SK-N-SH (cell line): ENCODE data around the gene EFNB2. TPM values are rescaled to one million over a fixed set of nuclear protein-coding genes. Genes with fewer than 3 reads are reported as not detected.

Source experiments
- CTCF ChIA-PET: fragments of 300-600, 350-600 bp; formaldehyde crosslinking; extraction: SDS; loops from one replicate; lab custom pipeline; 2021; lab: Yijun Ruan, JAX
- POLR2A ChIA-PET: fragments of 350-600 bp; sonication (Branson Sonifier 250); formaldehyde crosslinking; extraction: SDS; loops from one replicate; lab custom pipeline; 2020; ENCODE audit warnings: antibody characterized with exemption, inconsistent platforms; lab: Yijun Ruan, JAX
- DNase-seq: peaks from one replicate; pipeline ENCODE4 v3.0.0; 2012
- H2AFZ ChIP-seq: fragments of 200-600 bp; sonication (generic); 2 replicates; pipeline ENCODE4 v1.8.1; 2016; ENCODE audit warnings: antibody characterized with exemption, mild to moderate bottlenecking, low read depth
- H3F3A ChIP-seq: fragments of 200-600 bp; sonication (generic); replicated peaks from 2 replicates; pipeline ENCODE3; 2016; ENCODE audit warnings: antibody characterized with exemption, mild to moderate bottlenecking; ENCODE audit not compliant: insufficient read depth
- H3K27ac ChIP-seq, 2 experiments: fragments of 200-500 bp in 1 of 2; fragments of 200-600 bp in 1 of 2; sonication (Bioruptor generic) in 1 of 2; sonication (generic), shearing (Covaris generic) in 1 of 2; 2 replicates each; pipeline versions ENCODE4 v1.5.1 to v1.6.1; 2014 to 2016; ENCODE audit warnings: low read depth in 2 of 2, inconsistent platforms in 1 of 2, low read length in 1 of 2, mild to moderate bottlenecking in 1 of 2, mixed read lengths in 1 of 2
- H3K27me3 ChIP-seq: fragments of 200-600 bp; sonication (generic), shearing (Covaris generic); 2 replicates; pipeline ENCODE4 v1.6.1; 2016; ENCODE audit warnings: mixed run types; ENCODE audit not compliant: insufficient read depth
- H3K36me3 ChIP-seq, 2 experiments: fragments of 200-500 bp in 1 of 2; fragments of 200-600 bp in 1 of 2; sonication (Bioruptor generic) in 1 of 2; sonication (generic) in 1 of 2; replicated peaks in 1 of 2; 2 replicates each; pipeline versions ENCODE3 to v1.5.1; 2014 to 2016; ENCODE audit warnings: low read length in 1 of 2, mild to moderate bottlenecking in 1 of 2; ENCODE audit not compliant: insufficient read depth in 2 of 2, control insufficient read depth in 1 of 2
- H3K4me1 ChIP-seq, 2 experiments: fragments of 200-500 bp in 1 of 2; fragments of 200-600 bp in 1 of 2; sonication (Bioruptor generic) in 1 of 2; sonication (generic), shearing (Covaris generic) in 1 of 2; 2 replicates each; pipeline versions ENCODE4 v1.5.1 to v1.6.1; 2014 to 2016; ENCODE audit warnings: low read depth in 1 of 2, low read length in 1 of 2, mixed run types in 1 of 2; ENCODE audit not compliant: insufficient read depth in 2 of 2, control insufficient read depth in 1 of 2
- H3K4me2 ChIP-seq: fragments of 200-600 bp; sonication (generic), shearing (Covaris generic); 2 replicates; pipeline ENCODE4 v1.6.1; 2017; ENCODE audit warnings: mixed run types
- H3K4me3 ChIP-seq, 2 experiments: fragments of 200-500 bp in 1 of 2; fragments of 200-600 bp in 1 of 2; sonication (Bioruptor generic) in 1 of 2; sonication (generic), shearing (Covaris generic) in 1 of 2; 2 replicates each; pipeline versions ENCODE4 v1.5.1 to v1.8.1; 2014 to 2016; ENCODE audit warnings: low read depth in 2 of 2, inconsistent platforms in 1 of 2, low read length in 1 of 2, mild to moderate bottlenecking in 1 of 2, mixed read lengths in 1 of 2, moderate library complexity in 1 of 2
- H3K79me2 ChIP-seq: fragments of 200-600 bp; sonication (generic); 2 replicates; pipeline ENCODE4 v1.8.1; 2017; ENCODE audit warnings: mild to moderate bottlenecking; ENCODE audit not compliant: insufficient read depth
- H3K9ac ChIP-seq: fragments of 200-600 bp; sonication (generic); 2 replicates; pipeline ENCODE4 v1.6.1; 2017; ENCODE audit warnings: mixed run types
- H3K9me2 ChIP-seq: fragments of 200-600 bp; sonication (generic); 2 replicates; pipeline ENCODE4 v1.6.1; 2017; ENCODE audit warnings: mixed run types
- H3K9me3 ChIP-seq: fragments of 200-600 bp; sonication (generic); 2 replicates; pipeline ENCODE4 v1.6.1; 2017; ENCODE audit warnings: mixed run types, mild to moderate bottlenecking, moderate library complexity
- H4K20me1 ChIP-seq: fragments of 200-600 bp; sonication (generic); 2 replicates; pipeline ENCODE4 v1.6.1; 2017; ENCODE audit warnings: mild to moderate bottlenecking, mixed run types; ENCODE audit not compliant: insufficient read depth
- ELF1 ChIP-seq: IDR thresholded peaks from 2 replicates; pipeline ENCODE4 v1.4.0; 2012
- EP300 ChIP-seq, 2 experiments: IDR thresholded peaks; 2 replicates each; pipeline versions ENCODE4 v1.4.0 to v1.6.1; 2012; ENCODE audit warnings: borderline replicate concordance in 1 of 2, low read depth in 1 of 2, low read length in 1 of 2
- EZH2phosphoT487 ChIP-seq: fragments of 200-600 bp; sonication (generic); IDR thresholded peaks from 2 replicates; pipeline ENCODE4 v1.6.1; 2017; ENCODE audit warnings: low read depth, mixed run types, mild to moderate bottlenecking, antibody characterized with exemption, moderate library complexity, borderline replicate concordance
- GABPA ChIP-seq: IDR thresholded peaks from 2 replicates; pipeline ENCODE4 v1.4.0; 2012; ENCODE audit warnings: low read depth, mild to moderate bottlenecking
- IRF3 ChIP-seq: fragments of 150-350 bp; IDR thresholded peaks from 2 replicates; pipeline ENCODE4 v1.6.1; 2016; ENCODE audit warnings: mild to moderate bottlenecking, low read depth, low read length
- MAX ChIP-seq: IDR thresholded peaks from 2 replicates; pipeline ENCODE4 v1.4.0; 2012; ENCODE audit warnings: low read depth
- MXI1 ChIP-seq: IDR thresholded peaks from 2 replicates; pipeline ENCODE4 v1.6.1; 2012; ENCODE audit warnings: mild to moderate bottlenecking, low read depth, low read length, improper control_type of control experiment
- PBX3 ChIP-seq: IDR thresholded peaks from 2 replicates; pipeline ENCODE4; 2012
- POLR2AphosphoS5 ChIP-seq: IDR thresholded peaks from 2 replicates; pipeline ENCODE4 v1.6.1; 2012; ENCODE audit warnings: low read depth, low read length
- REST ChIP-seq: IDR thresholded peaks from 2 replicates; pipeline ENCODE4 v1.6.1; 2012; ENCODE audit warnings: mild to moderate bottlenecking, low read depth, low read length, moderate library complexity
- RFX5 ChIP-seq: IDR thresholded peaks from 2 replicates; pipeline ENCODE4 v1.6.1; 2012; ENCODE audit warnings: mild to moderate bottlenecking, improper control_type of control experiment, low read length
- RXRA ChIP-seq: IDR thresholded peaks from 2 replicates; pipeline ENCODE4 v1.4.0; 2012; ENCODE audit warnings: low read depth, mild to moderate bottlenecking, borderline replicate concordance
- SMC3 ChIP-seq: IDR thresholded peaks from 2 replicates; pipeline ENCODE4 v1.6.1; 2012; ENCODE audit warnings: low read depth, low read length, improper control_type of control experiment
- TAF1 ChIP-seq: IDR thresholded peaks from 2 replicates; pipeline ENCODE4 v1.6.1; 2012; ENCODE audit warnings: low read depth, mild to moderate bottlenecking, low read length, moderate library complexity, borderline replicate concordance
- TEAD4 ChIP-seq: IDR thresholded peaks from 2 replicates; pipeline ENCODE4 v1.4.0; 2012; ENCODE audit warnings: mild to moderate bottlenecking, borderline replicate concordance; ENCODE audit not compliant: insufficient read depth
- USF2 ChIP-seq: fragments of 150-350 bp; IDR thresholded peaks from 2 replicates; pipeline ENCODE4 v1.6.1; 2017; ENCODE audit warnings: antibody characterized with exemption, low read length, low read depth, borderline replicate concordance
- YY1 ChIP-seq: IDR thresholded peaks from 2 replicates; pipeline ENCODE4 v1.4.0; 2012; ENCODE audit warnings: low read depth, mild to moderate bottlenecking
- WGBS: methylation state at CpG from one replicate; pipeline ENCODE4 v1.1.6; 2017; ENCODE audit warnings: low lambda C conversion rate; 5-methylcytosine and 5-hydroxymethylcytosine counted together
- polyA plus RNA-seq, 3 experiments: library from polyadenylated mRNA; depleted of rRNA; stranded (reverse); fragments of >200 nt; gene quantifications; 2 replicates each; pipeline ENCODE4 v1.2.3, GENCODE V29; 2012

EFNB2 gene
- polyA plus RNA-seq, 1 of the 3 experiments (the other 2 are of a cell fraction), result 3.0 TPM

- Histone ChIP-seq H3K9ac (no peak overlapping the region), H3K9me3 (no peaks in the 10 kb centered on the region), H3K4me1 (peaks cover 17 to 21% of the 10 kb centered on the region in 2 experiments), H3K36me3 (peaks cover 7 to 10% of the 10 kb centered on the region in 2 experiments)
- WGBS, result 70% methylated on average over 1 of the region's 1 CpG
- POLR2A ChIA-PET, result no interaction called here
- CTCF ChIA-PET, result no interaction called here
- no peak for TF ChIP-seq YY1
- no peak for TF ChIP-seq EP300 (IDR thresholded peaks at IDR 0.05; ENCODE audit: borderline replicate concordance in 1 of 2, low read depth in 1 of 2, low read length in 1 of 2)
- no peak for TF ChIP-seq POLR2AphosphoS5
- no peak for TF ChIP-seq PBX3
- no peak for TF ChIP-seq EZH2phosphoT487
- TF ChIP-seq TAF1, result no peak
- no peak for TF ChIP-seq ELF1
- TF ChIP-seq GABPA, result no peak
- no peak for TF ChIP-seq MXI1
- TF ChIP-seq REST, result no peak
- no peak for TF ChIP-seq IRF3
- no peak for TF ChIP-seq RXRA
- no peak for TF ChIP-seq USF2
- TF ChIP-seq RFX5, result no peak
- no peak for TF ChIP-seq TEAD4
- no peak for TF ChIP-seq SMC3
- no peak for TF ChIP-seq MAX
- TF ChIP-seq, all 33 proteins: peak for 0
- Histone ChIP-seq H3K9me2 (no peaks in the 10 kb centered on the region), H3F3A (peaks cover 13% of the 10 kb centered on the region), H3K4me3 (no peak overlapping the region), H3K27me3 (no peaks in the 10 kb centered on the region), H4K20me1 (no peaks in the 10 kb centered on the region), H3K27ac (no peak overlapping the region), H3K4me2 (0 out of 2 replicates have a peak overlapping the region, but pooled peaks have one; percentile 45), H3K79me2 (no peaks in the 10 kb centered on the region), H2AFZ (0 out of 2 replicates have a peak overlapping the region, but pooled peaks have one; percentile 5)
- no peak for DNase-seq
Observed at GRCh38 chr13:106498571-106498970, 36.9 kb downstream of the EFNB2 start.
